HepG2 (cell line): ENCODE results near the gene SNRPD3. TPM values are rescaled to one million over a fixed set of nuclear protein-coding genes. Genes with fewer than 3 reads are reported as not detected.

Experiments
- CEBPG ChIP-seq: IDR thresholded peaks from 2 replicates; pipeline ENCODE4 v1.6.1; 2016
- ELF4 ChIP-seq: sonication (generic); formaldehyde crosslinking; IDR thresholded peaks from 2 replicates; pipeline ENCODE4 v1.5.0; 2020; ENCODE audit warnings: missing genetic modification reagents, mild to moderate bottlenecking, moderate library complexity, borderline replicate concordance
- GTF2F1 ChIP-seq: fragments of 150-350 bp; IDR thresholded peaks from 2 replicates; pipeline ENCODE4 v1.6.1; 2014; ENCODE audit warnings: low read length
- HIVEP1 ChIP-seq: sonication (generic); formaldehyde crosslinking; IDR thresholded peaks from 2 replicates; pipeline ENCODE4 v1.4.0; 2020; ENCODE audit warnings: mild to moderate bottlenecking, missing genetic modification reagents
- HOXA5 ChIP-seq: sonication (generic); formaldehyde crosslinking; IDR thresholded peaks from 2 replicates; pipeline ENCODE4 v1.4.0; 2020; ENCODE audit warnings: missing genetic modification reagents
- NR2F6 ChIP-seq, 2 experiments: IDR thresholded peaks; 2 replicates each; pipeline ENCODE4 v1.6.1; 2016; ENCODE audit warnings: antibody characterized with exemption in 1 of 2, mild to moderate bottlenecking in 1 of 2
- RAD21 ChIP-seq: fragments of 450-650 bp; formaldehyde crosslinking; IDR thresholded peaks from 2 replicates; pipeline ENCODE4 v1.5.0; 2020; ENCODE audit warnings: mild to moderate bottlenecking
- RBM22 ChIP-seq: fragments of 200-400 bp; formaldehyde crosslinking; optimal IDR thresholded peaks from 2 replicates; pipeline ENCODE3; 2017; ENCODE audit warnings: mild to moderate bottlenecking, low read length, moderate library complexity
- TGIF2 ChIP-seq: IDR thresholded peaks from 2 replicates; pipeline ENCODE4 v1.6.1; 2016; ENCODE audit warnings: control low read depth, missing compliant biosample characterization
- ZFP1 ChIP-seq: IDR thresholded peaks from 2 replicates; pipeline ENCODE4 v1.6.1; 2016
- ZFP41 ChIP-seq: sonication (generic); formaldehyde crosslinking; IDR thresholded peaks from 2 replicates; pipeline ENCODE4 v1.4.0; 2020; ENCODE audit warnings: mild to moderate bottlenecking, missing genetic modification reagents, borderline replicate concordance
- ZNF382 ChIP-seq: sonication (generic); formaldehyde crosslinking; IDR thresholded peaks from 2 replicates; pipeline ENCODE4 v1.5.0; 2020; ENCODE audit warnings: missing genetic modification reagents, mild to moderate bottlenecking, borderline replicate concordance
- ZNF547 ChIP-seq: sonication (generic); formaldehyde crosslinking; IDR thresholded peaks from 2 replicates; pipeline ENCODE4 v1.5.1; 2020; ENCODE audit warnings: mild to moderate bottlenecking, missing genetic modification reagents
- ZNF558 ChIP-seq: sonication (generic); formaldehyde crosslinking; IDR thresholded peaks from 2 replicates; pipeline ENCODE4 v1.9.0; 2022; ENCODE audit warnings: mild to moderate bottlenecking, missing genetic modification reagents, borderline replicate concordance
- ZNF607 ChIP-seq: sonication (generic); formaldehyde crosslinking; IDR thresholded peaks from 2 replicates; pipeline ENCODE4 v1.5.1; 2020; ENCODE audit warnings: missing genetic modification reagents, mild to moderate bottlenecking, borderline replicate concordance
- ZNF746 ChIP-seq: sonication (generic); formaldehyde crosslinking; IDR thresholded peaks from 2 replicates; pipeline ENCODE4 v1.8.0; 2022; ENCODE audit warnings: mild to moderate bottlenecking, missing genetic modification reagents
- polyA plus RNA-seq, 8 experiments: library from polyadenylated mRNA; depleted of rRNA in 3 of 8; stranded (reverse) in 7 of 8; unstranded in 1 of 8; fragments of >200 nt; fragmentation: Illumina TruSeq in 4 of 8; extraction: Trizol in 4 of 8; gene quantifications; 2 replicates each; pipeline versions ENCODE4 v1.2.1 to v1.2.3, GENCODE V29; 2011 to 2016; ENCODE audit warnings: low read depth in 4 of 8, missing spikeins in 1 of 8, mixed read lengths in 1 of 8; ENCODE audit not compliant: insufficient read depth in 1 of 8
- total RNA-seq, 5 experiments: library from RNA; depleted of rRNA; stranded (reverse); fragments of >200 nt; fragmentation: Illumina TruSeq; extraction: Trizol; gene quantifications; 2 replicates each; pipeline ENCODE4 v1.2.3, GENCODE V29; 2016; ENCODE audit warnings: low read depth in 1 of 5
- TF ChIP-seq, protein P1 (sequence below): conservative IDR thresholded peaks from 2 replicates; pipeline ENCODE4 v1.6.1; 2018; ENCODE audit warnings: missing genetic modification reagents
- TF ChIP-seq, protein P2 (sequence below): IDR thresholded peaks from 2 replicates; pipeline ENCODE4 v1.6.1; 2016; ENCODE audit warnings: missing biosample characterization, missing genetic modification reagents, low read depth
- TF ChIP-seq, protein P3 (sequence below): sonication (generic); formaldehyde crosslinking; IDR thresholded peaks from 2 replicates; pipeline ENCODE4 v1.4.0; 2020; ENCODE audit warnings: missing genetic modification reagents
- TF ChIP-seq, protein P4 (sequence below): sonication (generic); formaldehyde crosslinking; IDR thresholded peaks from 2 replicates; pipeline ENCODE4 v1.5.1; 2020; ENCODE audit warnings: mild to moderate bottlenecking, missing genetic modification reagents, borderline replicate concordance
- TF ChIP-seq, protein P5 (sequence below): sonication (generic); formaldehyde crosslinking; IDR thresholded peaks from 2 replicates; pipeline ENCODE4 v1.9.0; 2021; ENCODE audit warnings: missing genetic modification reagents, mild to moderate bottlenecking, borderline replicate concordance

SNRPD3 gene
- total and polyA plus RNA-seq, 2 of the 13 experiments (the other 11 are each of a cell fraction or from before 2014, with no cell fraction given): 110 to 209 TPM

DNA sequence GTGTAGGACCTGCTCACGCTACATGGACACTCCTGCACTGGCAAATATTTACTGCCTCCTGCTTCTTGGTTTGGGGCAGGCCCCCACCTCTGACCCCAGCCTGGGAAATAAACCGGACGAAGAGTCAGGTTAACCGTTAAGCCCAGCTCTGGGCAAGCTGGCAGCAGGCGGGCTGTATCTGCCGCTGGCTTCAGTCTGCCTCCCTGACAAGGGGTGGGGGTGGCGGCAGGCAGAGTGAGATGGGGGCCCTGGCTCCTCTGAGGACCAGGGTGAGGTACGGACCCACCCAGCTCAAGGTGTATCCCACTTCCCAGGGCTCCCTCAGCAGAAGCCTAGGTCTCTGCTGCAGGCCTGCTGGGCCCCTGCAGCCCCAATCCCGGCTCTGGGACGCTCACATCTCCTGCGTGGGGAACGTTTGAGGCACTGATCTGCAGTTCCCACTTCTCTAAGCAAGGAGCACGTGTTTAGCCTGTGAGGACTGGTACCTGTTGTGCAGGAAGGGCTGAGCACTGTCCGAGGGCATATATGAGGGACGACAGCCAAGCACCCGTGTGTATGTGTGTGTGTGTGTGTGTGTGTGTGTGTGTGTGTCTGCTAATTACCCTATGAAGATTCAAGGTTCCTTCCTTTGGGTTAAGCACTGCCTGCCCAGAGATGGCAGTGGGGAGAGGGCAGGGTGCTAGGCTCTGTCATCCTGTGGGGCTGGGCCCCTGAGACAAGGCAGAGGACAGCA is 38.2 kb downstream of the SNRPD3 start (continued):
- TF ChIP-seq, protein P1, sequence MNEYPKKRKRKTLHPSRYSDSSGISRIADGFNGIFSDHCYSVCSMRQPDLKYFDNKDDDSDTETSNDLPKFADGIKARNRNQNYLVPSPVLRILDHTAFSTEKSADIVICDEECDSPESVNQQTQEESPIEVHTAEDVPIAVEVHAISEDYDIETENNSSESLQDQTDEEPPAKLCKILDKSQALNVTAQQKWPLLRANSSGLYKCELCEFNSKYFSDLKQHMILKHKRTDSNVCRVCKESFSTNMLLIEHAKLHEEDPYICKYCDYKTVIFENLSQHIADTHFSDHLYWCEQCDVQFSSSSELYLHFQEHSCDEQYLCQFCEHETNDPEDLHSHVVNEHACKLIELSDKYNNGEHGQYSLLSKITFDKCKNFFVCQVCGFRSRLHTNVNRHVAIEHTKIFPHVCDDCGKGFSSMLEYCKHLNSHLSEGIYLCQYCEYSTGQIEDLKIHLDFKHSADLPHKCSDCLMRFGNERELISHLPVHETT: no peak; the same call in 1 of the 2 replicates
- TF ChIP-seq, protein P2, sequence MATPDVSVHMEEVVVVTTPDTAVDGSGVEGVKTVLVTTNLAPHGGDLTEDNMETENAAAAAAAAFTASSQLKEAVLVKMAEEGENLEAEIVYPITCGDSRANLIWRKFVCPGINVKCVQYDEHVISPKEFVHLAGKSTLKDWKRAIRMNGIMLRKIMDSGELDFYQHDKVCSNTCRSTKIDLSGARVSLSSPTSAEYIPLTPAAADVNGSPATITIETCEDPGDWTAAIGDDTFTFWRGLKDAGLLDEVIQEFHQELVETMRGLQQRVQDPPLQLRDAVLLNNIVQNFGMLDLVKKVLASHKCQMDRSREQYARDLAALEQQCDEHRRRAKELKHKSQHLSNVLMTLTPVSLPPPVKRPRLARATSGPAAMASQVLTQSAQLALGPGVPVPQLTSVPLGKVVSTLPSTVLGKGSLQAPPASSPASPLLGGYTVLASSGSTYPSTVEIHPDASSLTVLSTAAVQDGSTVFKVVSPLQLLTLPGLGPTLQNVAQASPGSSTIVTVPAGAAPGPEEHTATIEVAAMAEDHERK (CRISPR knock-in tag): no peak
- TF ChIP-seq, protein P3, sequence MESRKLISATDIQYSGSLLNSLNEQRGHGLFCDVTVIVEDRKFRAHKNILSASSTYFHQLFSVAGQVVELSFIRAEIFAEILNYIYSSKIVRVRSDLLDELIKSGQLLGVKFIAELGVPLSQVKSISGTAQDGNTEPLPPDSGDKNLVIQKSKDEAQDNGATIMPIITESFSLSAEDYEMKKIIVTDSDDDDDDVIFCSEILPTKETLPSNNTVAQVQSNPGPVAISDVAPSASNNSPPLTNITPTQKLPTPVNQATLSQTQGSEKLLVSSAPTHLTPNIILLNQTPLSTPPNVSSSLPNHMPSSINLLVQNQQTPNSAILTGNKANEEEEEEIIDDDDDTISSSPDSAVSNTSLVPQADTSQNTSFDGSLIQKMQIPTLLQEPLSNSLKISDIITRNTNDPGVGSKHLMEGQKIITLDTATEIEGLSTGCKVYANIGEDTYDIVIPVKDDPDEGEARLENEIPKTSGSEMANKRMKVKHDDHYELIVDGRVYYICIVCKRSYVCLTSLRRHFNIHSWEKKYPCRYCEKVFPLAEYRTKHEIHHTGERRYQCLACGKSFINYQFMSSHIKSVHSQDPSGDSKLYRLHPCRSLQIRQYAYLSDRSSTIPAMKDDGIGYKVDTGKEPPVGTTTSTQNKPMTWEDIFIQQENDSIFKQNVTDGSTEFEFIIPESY: no peak
- TF ChIP-seq HOXA5 (CRISPR knock-in tag) (0 out of 2 replicates have a peak, but pooled peaks have one; percentile 45), ZFP41 (CRISPR knock-in tag) (no peak), ZFP1 (CRISPR knock-in tag) (0 out of 2 replicates have a peak, but pooled peaks have one; percentile 61), ZNF547 (CRISPR knock-in tag) (no peak), CEBPG (CRISPR knock-in tag) (no peak), TGIF2 (CRISPR knock-in tag) (peak; percentile 23; the same call in 1 of the 2 replicates), ZNF558 (no peak), HIVEP1 (no peak), ZNF607 (no peak; the same call in 1 of the 2 replicates), ELF4 (no peak), RAD21 (0 out of 2 replicates have a peak, but pooled peaks have one; percentile 17), GTF2F1 (no peak), NR2F6 (IDR thresholded peaks at IDR 0.05) (peak; percentile 90), NR2F6 (CRISPR knock-in tag; IDR thresholded peaks at IDR 0.05) (peak; percentile 91), ZNF382 (CRISPR knock-in tag) (no peak), RBM22 (no peak), ZNF746 (CRISPR knock-in tag) (no peak)
- TF ChIP-seq, protein P4, sequence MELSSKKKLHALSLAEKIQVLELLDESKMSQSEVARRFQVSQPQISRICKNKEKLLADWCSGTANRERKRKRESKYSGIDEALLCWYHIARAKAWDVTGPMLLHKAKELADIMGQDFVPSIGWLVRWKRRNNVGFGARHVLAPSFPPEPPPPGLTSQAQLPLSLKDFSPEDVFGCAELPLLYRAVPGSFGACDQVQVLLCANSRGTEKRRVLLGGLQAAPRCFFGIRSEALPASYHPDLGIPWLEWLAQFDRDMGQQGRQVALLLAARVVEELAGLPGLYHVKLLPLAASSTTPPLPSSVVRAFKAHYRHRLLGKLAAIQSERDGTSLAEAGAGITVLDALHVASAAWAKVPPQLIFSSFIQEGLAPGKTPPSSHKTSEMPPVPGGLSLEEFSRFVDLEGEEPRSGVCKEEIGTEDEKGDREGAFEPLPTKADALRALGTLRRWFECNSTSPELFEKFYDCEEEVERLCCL (CRISPR knock-in tag): no peak
- TF ChIP-seq, protein P5, sequence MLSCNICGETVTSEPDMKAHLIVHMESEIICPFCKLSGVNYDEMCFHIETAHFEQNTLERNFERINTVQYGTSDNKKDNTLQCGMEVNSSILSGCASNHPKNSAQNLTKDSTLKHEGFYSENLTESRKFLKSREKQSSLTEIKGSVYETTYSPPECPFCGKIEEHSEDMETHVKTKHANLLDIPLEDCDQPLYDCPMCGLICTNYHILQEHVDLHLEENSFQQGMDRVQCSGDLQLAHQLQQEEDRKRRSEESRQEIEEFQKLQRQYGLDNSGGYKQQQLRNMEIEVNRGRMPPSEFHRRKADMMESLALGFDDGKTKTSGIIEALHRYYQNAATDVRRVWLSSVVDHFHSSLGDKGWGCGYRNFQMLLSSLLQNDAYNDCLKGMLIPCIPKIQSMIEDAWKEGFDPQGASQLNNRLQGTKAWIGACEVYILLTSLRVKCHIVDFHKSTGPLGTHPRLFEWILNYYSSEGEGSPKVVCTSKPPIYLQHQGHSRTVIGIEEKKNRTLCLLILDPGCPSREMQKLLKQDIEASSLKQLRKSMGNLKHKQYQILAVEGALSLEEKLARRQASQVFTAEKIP (CRISPR knock-in tag): no peak
